ENCODE results near the gene MYOZ3.

Gene MYOZ3

GRCh38 chr5:150642991-150643710, 17.9 kb upstream of the MYOZ3 start:
- DNase-seq, result no peak

- DNase-seq, result no peak
These were observed 17.0 kb upstream of the MYOZ3 start for GRCh38 chr5:150644058-150644457.

DNA sequence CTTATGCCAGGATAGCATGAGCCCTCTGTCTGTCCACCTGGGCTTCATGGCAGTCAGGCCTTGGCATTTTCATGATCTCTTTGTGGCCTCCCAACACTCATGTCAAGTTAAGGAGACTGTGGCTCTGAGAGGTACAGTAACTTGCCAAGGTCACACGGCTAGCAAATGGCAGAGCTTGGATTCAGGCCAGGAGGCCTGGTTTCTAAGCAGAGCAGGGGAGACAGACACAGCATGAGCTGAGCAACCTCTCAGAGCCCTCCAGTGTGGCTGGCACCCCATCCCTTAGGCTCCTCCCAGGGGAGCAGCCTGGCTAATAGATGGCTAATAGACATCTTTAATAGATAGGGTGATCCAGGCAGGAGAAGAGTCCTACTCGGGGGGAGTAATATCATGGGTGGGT, 16.5 kb upstream of the MYOZ3 start:
- no peak for DNase-seq

- DNase-seq, result no peak
These were observed 15.9 kb upstream of the MYOZ3 start for GRCh38 chr5:150645070-150645700.

GRCh38 chr5:150647275-150648251, 13.5 kb upstream of the MYOZ3 start:
- no peak for DNase-seq

DNA sequence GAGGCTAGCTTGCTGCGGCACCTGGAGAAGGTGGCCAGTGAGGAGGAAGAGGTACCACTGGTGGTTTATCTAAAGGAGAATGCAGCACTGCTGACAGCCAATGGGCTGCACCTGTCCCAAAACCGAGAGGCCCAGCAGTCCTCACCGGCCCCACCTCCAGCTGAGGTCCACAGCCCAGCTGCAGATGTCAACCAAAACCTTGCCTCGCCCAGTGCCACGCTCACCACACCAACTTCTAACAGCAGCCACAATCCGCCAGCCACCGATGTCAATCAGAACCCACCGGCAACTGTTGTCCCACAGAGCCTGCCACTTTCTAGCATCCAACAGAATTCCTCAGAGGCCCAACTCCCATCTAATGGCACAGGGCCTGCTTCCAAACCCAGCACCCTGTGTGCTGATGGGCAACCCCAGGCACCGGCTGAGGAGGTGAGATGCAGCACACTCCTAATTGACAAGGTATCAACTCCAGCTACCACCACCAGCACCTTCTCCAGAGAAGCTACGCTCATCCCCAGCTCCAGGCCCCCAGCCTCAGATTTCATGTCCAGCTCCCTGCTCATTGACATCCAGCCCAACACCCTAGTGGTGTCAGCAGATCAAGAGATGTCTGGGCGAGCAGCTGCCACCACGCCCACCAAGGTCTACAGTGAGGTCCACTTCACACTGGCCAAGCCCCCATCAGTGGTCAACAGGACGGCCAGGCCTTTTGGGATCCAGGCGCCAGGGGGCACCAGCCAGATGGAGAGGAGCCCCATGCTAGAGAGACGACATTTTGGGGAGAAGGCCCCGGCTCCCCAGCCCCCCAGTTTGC, 12.6 kb upstream of the MYOZ3 start:
- no peak for DNase-seq

DNA sequence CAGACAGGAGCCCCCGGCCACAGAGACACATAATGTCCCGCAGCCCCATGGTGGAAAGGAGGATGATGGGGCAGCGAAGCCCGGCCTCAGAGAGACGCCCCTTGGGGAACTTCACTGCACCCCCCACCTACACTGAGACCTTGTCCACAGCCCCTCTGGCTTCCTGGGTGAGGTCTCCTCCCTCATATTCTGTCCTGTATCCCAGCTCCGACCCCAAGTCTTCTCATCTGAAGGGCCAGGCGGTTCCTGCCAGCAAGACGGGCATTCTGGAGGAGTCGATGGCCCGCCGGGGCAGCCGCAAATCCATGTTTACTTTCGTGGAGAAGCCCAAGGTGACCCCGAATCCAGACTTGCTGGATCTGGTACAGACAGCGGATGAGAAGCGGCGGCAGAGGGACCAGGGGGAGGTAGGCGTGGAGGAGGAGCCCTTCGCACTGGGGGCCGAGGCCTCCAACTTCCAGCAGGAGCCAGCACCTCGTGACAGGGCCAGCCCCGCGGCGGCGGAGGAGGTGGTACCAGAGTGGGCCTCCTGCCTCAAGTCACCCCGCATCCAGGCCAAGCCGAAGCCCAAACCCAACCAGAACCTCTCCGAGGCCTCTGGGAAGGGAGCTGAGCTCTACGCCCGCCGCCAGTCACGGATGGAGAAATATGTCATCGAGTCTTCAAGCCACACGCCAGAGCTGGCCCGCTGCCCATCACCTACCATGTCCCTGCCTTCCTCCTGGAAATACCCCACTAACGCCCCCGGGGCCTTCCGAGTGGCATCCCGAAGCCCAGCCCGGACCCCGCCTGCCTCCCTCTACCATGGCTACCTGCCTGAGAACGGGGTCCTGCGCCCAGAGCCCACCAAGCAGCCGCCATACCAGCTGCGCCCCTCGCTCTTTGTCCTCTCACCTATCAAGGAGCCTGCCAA, 11.7 kb upstream of the MYOZ3 start:
- DNase-seq, result no peak

DNA sequence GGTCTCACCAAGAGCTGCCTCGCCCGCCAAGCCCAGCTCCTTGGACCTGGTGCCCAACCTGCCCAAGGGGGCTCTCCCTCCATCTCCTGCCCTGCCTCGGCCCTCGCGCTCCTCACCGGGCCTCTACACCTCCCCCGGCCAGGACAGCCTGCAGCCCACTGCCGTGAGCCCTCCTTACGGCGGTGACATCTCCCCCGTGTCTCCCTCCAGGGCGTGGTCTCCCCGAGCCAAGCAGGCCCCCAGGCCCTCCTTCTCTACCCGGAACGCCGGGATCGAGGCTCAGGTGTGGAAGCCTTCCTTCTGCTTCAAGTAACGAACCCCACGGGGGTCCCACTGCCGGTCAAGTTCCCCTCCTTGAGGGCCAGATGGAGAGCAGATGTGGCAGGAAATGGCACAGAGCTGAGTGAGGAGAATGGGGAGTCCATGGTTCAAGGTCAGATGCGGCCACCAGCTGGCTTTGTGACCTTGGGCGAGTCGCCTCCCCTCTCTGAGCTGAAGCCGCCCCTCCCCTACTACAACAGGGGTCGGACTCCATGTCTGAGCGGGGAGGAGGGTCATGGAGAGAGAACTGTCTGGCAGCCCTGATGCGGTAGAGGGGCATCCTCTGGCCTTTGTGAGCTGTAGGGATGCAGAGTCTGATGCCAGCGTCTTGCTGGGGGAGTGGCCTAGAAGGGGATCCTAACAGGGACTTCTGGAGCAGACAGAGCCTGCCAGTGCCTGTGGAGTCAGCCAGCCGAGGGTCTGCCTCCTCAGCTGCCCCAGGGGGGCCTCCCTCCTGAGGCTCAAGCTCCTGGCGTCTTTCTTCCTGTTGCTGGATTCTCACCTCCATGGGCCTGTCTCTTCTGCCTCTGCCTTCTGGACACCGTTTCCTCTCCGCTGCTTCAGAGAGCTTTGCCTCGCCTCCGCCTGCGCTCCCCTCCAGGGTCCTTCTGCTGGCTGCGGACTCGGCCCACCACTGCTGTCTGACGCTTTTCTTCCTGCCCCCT, 10.7 kb upstream of the MYOZ3 start:
- no peak for DNase-seq

DNA sequence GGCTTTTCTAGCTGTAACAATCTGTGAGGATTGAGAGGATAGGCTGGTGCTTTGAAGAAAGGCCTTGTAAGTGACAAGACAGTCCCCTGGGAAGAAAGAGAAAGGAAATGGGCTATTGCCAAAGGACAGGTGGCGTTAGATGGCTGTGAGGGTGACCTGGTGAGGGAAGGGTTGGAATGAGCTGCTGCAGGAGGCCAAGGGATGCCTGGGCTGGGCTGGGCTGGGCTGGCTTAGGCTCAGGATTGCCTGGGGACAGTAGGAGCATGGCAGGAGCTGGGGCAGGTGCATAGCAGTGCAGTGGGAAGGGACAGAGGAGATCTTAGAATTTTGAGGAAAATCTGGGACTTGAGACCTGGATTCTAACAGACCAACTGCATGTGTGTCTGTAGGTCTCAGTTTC, 9.7 kb upstream of the MYOZ3 start:
- no peak for DNase-seq

DNA sequence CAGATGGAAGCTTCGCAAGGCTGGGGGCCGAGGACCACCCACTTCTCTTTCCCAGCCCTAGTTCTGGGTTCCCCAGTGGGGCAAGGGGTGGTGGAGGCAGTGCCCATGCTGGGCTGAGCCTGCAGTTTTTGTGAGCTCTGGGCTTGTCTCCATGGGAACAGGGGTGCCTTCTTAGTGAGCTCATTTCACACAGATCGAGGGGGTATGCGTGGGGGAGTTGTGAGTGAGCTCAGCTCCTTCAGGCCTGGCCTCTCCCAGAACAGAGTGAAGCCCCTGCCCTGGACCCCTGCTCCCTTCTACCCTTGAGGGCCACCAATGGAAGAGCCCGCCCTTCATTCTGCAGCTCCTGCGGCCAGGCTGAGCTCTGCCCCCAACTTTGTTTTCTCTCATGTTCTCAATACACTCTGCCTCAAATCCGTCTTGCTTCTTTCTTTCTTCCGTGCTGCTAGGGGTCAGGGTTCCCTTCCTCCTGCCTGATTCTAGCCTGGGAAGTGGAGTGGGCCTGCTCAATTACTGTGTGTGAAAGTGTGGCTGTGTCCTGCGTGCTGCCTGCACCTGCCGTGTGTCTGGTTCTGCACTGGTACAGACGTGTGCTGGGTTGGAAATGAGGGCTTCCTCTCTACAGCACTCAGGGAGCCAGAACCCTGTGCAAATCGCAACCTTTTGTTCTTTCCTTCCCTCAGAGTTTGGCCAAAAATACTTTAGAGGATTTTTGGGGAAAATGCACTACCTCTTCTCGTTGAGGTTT, 9.0 kb upstream of the MYOZ3 start:
- DNase-seq, result no peak

GRCh38 chr5:150653145-150653761, 7.8 kb upstream of the MYOZ3 start:
- no peak for DNase-seq

DNA sequence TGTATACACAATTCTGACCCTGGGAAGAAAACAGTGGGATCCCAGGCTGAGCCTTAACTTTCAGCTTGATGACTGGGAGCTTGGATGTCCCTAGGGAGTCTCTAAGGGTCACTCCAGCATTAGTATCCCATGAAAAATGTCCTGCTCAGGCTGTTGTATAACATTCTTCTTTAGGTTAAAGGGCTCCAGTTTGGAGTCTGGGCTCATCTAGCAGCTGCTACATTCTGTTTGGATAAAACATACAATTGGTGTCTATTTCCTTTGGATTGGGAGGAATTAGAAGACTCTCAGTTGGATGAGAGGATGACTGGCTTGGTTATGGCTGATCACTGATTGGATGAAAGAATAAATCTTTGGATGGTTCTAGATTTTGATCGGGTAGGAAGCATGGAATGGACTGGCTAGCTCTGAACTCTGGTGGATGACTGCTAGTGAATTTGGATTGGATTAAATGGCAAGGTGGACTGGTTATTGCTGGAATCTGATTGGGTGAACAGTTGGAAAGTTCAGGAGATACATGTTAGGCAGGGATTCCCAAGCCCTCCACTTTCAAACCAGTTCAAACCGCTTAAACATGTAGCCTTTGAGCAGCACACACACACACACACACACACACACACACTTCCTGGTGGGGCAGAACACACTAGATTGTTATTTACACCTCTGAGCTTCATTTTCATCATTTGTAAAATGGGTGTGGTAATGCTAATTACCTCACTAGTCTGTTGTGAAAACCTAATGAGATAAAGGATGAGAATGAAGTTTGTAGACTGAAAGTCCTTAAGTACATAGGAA, 7.1 kb upstream of the MYOZ3 start:
- DNase-seq, result no peak

DNA sequence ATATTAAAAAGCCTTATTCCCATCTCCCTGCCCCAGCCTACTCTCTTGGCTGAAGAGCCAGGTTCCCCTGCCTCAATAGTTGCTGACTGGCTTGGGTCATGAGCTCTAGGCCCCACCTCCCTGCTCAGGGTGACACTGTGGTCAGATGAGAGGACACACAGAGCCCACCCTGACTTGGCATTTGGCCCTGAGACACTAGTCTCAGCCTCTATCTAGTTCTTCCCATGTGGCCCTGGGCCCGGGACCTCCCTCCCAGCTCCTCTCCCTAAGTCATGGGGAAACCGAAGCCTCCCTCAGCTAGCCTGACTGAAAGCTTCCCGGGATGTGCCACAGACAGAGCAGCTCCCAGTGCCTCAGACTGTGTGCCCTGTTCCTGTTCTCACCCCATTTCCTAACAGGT, 5.8 kb upstream of the MYOZ3 start:
- DNase-seq, result no peak

- DNase-seq, result peak; percentile 89
These were observed 4.6 kb upstream of the MYOZ3 start for GRCh38 chr5:150656191-150657132.

GRCh38 chr5:150658121-150658520, 2.9 kb upstream of the MYOZ3 start:
- no peak for DNase-seq

GRCh38 chr5:150658699-150659265, 2.3 kb upstream of the MYOZ3 start:
- DNase-seq, result no peak
